ENCODE results near the gene MDGA2.

Gene MDGA2

DNA sequence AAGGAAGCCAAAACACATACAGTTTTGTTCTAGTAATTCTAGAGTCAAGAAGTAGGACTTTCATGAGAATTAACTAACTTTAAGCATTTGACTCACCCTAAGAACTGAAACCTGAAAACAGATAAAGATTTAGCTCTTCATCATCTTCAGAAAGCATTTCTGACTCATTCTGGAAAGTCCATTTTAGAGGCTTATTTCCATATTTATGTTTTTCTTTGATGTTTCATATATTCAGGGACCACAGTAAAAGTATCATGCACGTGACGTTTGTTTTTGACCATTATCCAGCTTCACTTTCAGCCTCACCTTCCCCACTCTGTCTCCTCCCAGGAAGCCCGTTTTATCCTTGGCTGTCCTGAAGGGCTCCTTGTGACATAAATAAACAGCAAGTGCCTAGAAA lies 79.2 kb downstream of the MDGA2 start:
- WGBS: 86% methylated on average over 3 of the region's 3 CpGs
- DNase-seq: no peak

DNA sequence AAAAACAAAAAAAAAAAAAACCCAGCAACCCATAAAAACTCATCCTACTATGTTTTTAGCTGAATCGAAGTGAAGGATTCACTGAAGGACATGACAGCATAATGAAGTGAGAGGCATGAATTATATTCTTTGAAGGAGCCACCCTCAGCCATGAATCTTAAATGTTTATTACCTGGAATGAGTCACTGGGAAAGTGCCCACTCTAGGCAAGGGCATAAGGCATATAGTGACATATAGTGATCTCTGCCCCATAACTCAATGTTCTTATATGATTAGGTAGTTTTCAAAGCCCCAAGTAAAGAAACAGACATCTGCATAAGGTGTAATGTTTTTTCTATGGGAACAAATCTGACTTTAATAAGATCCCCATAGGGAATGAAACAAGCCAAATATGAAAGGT lies 79.9 kb downstream of the MDGA2 start:
- H3K36me3 ChIP-seq (ENCODE audit: control insufficient read depth in 1 of 2, insufficient read depth in 2 of 2, low read depth in 1 of 2, low read length in 2 of 2): no peaks in the 10 kb centered on the region
- no peak for DNase-seq
- no peak overlapping the region for H2AK5ac ChIP-seq (ENCODE audit: low read length, severe bottlenecking)
- H3K4me1 ChIP-seq (ENCODE audit: control insufficient read depth, insufficient read depth, low read depth, low read length): no peaks in the 10 kb centered on the region
- no peak overlapping the region for H4K8ac ChIP-seq (ENCODE audit: low read length)
- no peaks in the 10 kb centered on the region for H3K27me3 ChIP-seq (ENCODE audit: control insufficient read depth in 1 of 2, insufficient read depth in 1 of 2, low read length in 2 of 2)
- no peak overlapping the region for H2AFZ ChIP-seq (ENCODE audit: low read depth, low read length)
- H2BK5ac ChIP-seq (ENCODE audit: low read depth, low read length, poor library complexity, severe bottlenecking): no peak overlapping the region
- no peak overlapping the region for H2BK12ac ChIP-seq (ENCODE audit: low read length in 2 of 2)
- no peak overlapping the region for H3K18ac ChIP-seq (ENCODE audit: low read depth in 1 of 2, low read length in 2 of 2)
- no peak overlapping the region for H3K27ac ChIP-seq (ENCODE audit: low read length, poor library complexity, severe bottlenecking)
- no peak overlapping the region for H3K4ac ChIP-seq (ENCODE audit: low read depth in 1 of 2, low read length in 2 of 2)
- H3K23ac ChIP-seq (ENCODE audit: low read length in 2 of 2): no peak overlapping the region
- H3K4me2 ChIP-seq (ENCODE audit: low read length, poor library complexity, severe bottlenecking): no peak overlapping the region
- no peak overlapping the region for H2BK120ac ChIP-seq (ENCODE audit: low read depth, low read length)
- H3K9ac ChIP-seq (ENCODE audit: low read length): no peak overlapping the region
- no peak overlapping the region for H2BK15ac ChIP-seq (ENCODE audit: low read depth, poor library complexity, severe bottlenecking)
- no peak overlapping the region for H3K4me3 ChIP-seq (ENCODE audit: insufficient read depth in 1 of 2, low read depth in 1 of 2, low read length in 2 of 2)
- H3K14ac ChIP-seq (ENCODE audit: low read length in 2 of 2): no peak overlapping the region
- WGBS: 60% methylated on average over 1 of the region's 1 CpG
- H3K79me1 ChIP-seq (replicated peaks; ENCODE audit: low read length, poor library complexity, severe bottlenecking): no peaks in the 10 kb centered on the region
- H3K9me3 ChIP-seq (ENCODE audit: control insufficient read depth, low read length): no peaks in the 10 kb centered on the region
- no peak overlapping the region for H4K91ac ChIP-seq (ENCODE audit: low read length)

More for the DNA sequence above, 79.2 kb downstream of the MDGA2 start:
- Histone ChIP-seq H4K8ac (ENCODE audit: low read length) (no peak overlapping the region), H2AFZ (ENCODE audit: low read depth, low read length) (no peak overlapping the region), H4K91ac (ENCODE audit: low read length) (no peak overlapping the region), H2BK12ac (ENCODE audit: low read length in 2 of 2) (no peak overlapping the region), H3K27ac (ENCODE audit: low read length, poor library complexity, severe bottlenecking) (no peak overlapping the region), H3K79me1 (replicated peaks; ENCODE audit: low read length, poor library complexity, severe bottlenecking) (no peaks in the 10 kb centered on the region), H3K23ac (ENCODE audit: low read length in 2 of 2) (no peak overlapping the region), H3K9me3 (ENCODE audit: control insufficient read depth, low read length) (no peaks in the 10 kb centered on the region), H3K27me3 (ENCODE audit: control insufficient read depth in 1 of 2, insufficient read depth in 1 of 2, low read length in 2 of 2) (no peaks in the 10 kb centered on the region), H3K4me1 (ENCODE audit: control insufficient read depth, insufficient read depth, low read depth, low read length) (no peaks in the 10 kb centered on the region), H2AK5ac (ENCODE audit: low read length, severe bottlenecking) (no peak overlapping the region), H3K14ac (ENCODE audit: low read length in 2 of 2) (no peak overlapping the region), H3K4me2 (ENCODE audit: low read length, poor library complexity, severe bottlenecking) (no peak overlapping the region), H2BK5ac (ENCODE audit: low read depth, low read length, poor library complexity, severe bottlenecking) (no peak overlapping the region), H3K9ac (ENCODE audit: low read length) (no peak overlapping the region), H3K4me3 (ENCODE audit: insufficient read depth in 1 of 2, low read depth in 1 of 2, low read length in 2 of 2) (no peak overlapping the region), H2BK120ac (ENCODE audit: low read depth, low read length) (no peak overlapping the region), H3K36me3 (ENCODE audit: control insufficient read depth in 1 of 2, insufficient read depth in 2 of 2, low read depth in 1 of 2, low read length in 2 of 2) (no peaks in the 10 kb centered on the region), H2BK15ac (ENCODE audit: low read depth, poor library complexity, severe bottlenecking) (no peak overlapping the region), H3K4ac (ENCODE audit: low read depth in 1 of 2, low read length in 2 of 2) (no peak overlapping the region), H3K18ac (ENCODE audit: low read depth in 1 of 2, low read length in 2 of 2) (no peak overlapping the region)

DNA sequence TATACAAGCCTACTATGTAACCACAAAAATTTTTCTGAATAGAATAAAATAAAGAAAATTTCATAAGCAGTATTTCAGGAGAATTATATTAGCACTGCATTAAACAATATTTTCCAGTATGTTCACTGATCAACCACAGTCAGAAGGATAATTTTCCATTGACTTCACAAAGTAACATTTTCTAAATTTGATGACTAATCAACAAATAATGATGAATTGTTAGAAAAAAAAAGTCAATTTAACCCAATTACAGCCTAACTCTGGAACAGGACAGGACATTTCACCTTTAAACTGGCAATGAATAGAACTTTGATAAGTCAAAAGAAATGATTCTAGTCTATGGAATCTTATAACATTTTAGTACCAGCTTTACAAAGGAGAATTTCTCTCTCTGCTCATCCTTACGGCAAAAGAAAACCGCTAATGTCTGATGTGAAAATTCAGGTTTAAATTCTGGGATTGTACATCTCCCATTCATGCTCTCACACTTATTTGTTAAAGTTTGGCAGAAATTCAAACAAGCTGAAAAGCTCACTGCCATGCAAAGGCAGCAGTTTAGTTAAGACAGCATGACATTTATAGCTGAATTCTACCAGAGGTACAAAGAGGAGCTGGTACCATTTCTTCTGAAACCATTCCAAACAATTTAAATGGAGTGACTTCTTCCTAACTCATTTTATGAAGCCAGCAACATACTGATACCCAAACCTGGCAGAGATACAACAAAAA lies 84.5 kb downstream of the MDGA2 start:
- Histone ChIP-seq H3K79me1 (replicated peaks; ENCODE audit: low read length, poor library complexity, severe bottlenecking) (no peaks in the 10 kb centered on the region), H3K9ac (ENCODE audit: low read length) (no peak overlapping the region), H3K23ac (ENCODE audit: low read length in 2 of 2) (no peak overlapping the region), H3K18ac (ENCODE audit: low read depth in 1 of 2, low read length in 2 of 2) (no peak overlapping the region), H3K4me2 (ENCODE audit: low read length, poor library complexity, severe bottlenecking) (no peak overlapping the region), H2BK15ac (ENCODE audit: low read depth, poor library complexity, severe bottlenecking) (no peak overlapping the region), H3K4me1 (ENCODE audit: control insufficient read depth, insufficient read depth, low read depth, low read length) (no peaks in the 10 kb centered on the region), H2BK12ac (ENCODE audit: low read length in 2 of 2) (no peak overlapping the region), H4K91ac (ENCODE audit: low read length) (no peak overlapping the region), H3K4ac (ENCODE audit: low read depth in 1 of 2, low read length in 2 of 2) (no peak overlapping the region), H2AFZ (ENCODE audit: low read depth, low read length) (no peak overlapping the region), H2BK5ac (ENCODE audit: low read depth, low read length, poor library complexity, severe bottlenecking) (no peak overlapping the region), H3K27ac (ENCODE audit: low read length, poor library complexity, severe bottlenecking) (no peak overlapping the region), H3K27me3 (ENCODE audit: control insufficient read depth in 1 of 2, insufficient read depth in 1 of 2, low read length in 2 of 2) (no peaks in the 10 kb centered on the region), H3K9me3 (ENCODE audit: control insufficient read depth, low read length) (peaks cover 9% of the 10 kb centered on the region), H4K8ac (ENCODE audit: low read length) (no peak overlapping the region), H3K14ac (ENCODE audit: low read length in 2 of 2) (no peak overlapping the region), H3K36me3 (ENCODE audit: control insufficient read depth in 1 of 2, insufficient read depth in 2 of 2, low read depth in 1 of 2, low read length in 2 of 2) (no peaks in the 10 kb centered on the region), H2BK120ac (ENCODE audit: low read depth, low read length) (no peak overlapping the region), H2AK5ac (ENCODE audit: low read length, severe bottlenecking) (no peak overlapping the region), H3K4me3 (ENCODE audit: insufficient read depth in 1 of 2, low read depth in 1 of 2, low read length in 2 of 2) (no peak overlapping the region)
- no peak for DNase-seq
- WGBS: 43% methylated on average over 2 of the region's 2 CpGs

DNA sequence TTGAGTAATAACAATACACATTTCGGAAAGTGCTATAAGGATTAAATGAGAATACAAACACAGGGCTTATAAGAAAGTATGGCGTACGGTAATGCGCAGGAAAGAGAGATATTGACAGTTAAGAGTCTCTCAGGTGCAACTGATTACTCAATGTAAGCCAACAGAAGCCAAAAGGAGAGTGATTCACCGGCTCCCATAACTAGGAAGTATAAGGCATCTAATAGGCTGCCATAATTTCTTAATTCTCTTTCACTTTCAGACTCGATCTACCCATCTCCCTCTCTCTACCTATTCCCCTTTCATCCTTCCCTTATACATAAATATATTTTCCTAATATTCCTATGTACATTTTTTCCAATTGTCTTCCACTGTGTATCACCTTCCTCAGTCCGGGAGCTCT lies 90.0 kb downstream of the MDGA2 start:
- Histone ChIP-seq H2BK12ac (ENCODE audit: low read length in 2 of 2) (no peak overlapping the region), H3K27me3 (ENCODE audit: control insufficient read depth in 1 of 2, insufficient read depth in 1 of 2, low read length in 2 of 2) (no peaks in the 10 kb centered on the region), H3K14ac (ENCODE audit: low read length in 2 of 2) (no peak overlapping the region), H3K4me3 (ENCODE audit: insufficient read depth in 1 of 2, low read depth in 1 of 2, low read length in 2 of 2) (no peak overlapping the region), H3K23ac (ENCODE audit: low read length in 2 of 2) (no peak overlapping the region), H4K91ac (ENCODE audit: low read length) (no peak overlapping the region), H3K4me1 (ENCODE audit: control insufficient read depth, insufficient read depth, low read depth, low read length) (no peaks in the 10 kb centered on the region), H3K4me2 (ENCODE audit: low read length, poor library complexity, severe bottlenecking) (no peak overlapping the region), H3K79me1 (replicated peaks; ENCODE audit: low read length, poor library complexity, severe bottlenecking) (no peaks in the 10 kb centered on the region), H3K18ac (ENCODE audit: low read depth in 1 of 2, low read length in 2 of 2) (no peak overlapping the region), H4K8ac (ENCODE audit: low read length) (no peak overlapping the region), H3K9me3 (ENCODE audit: control insufficient read depth, low read length) (peaks cover 9% of the 10 kb centered on the region), H3K9ac (ENCODE audit: low read length) (no peak overlapping the region), H2AFZ (ENCODE audit: low read depth, low read length) (no peak overlapping the region), H2BK120ac (ENCODE audit: low read depth, low read length) (no peak overlapping the region), H2BK15ac (ENCODE audit: low read depth, poor library complexity, severe bottlenecking) (no peak overlapping the region), H2BK5ac (ENCODE audit: low read depth, low read length, poor library complexity, severe bottlenecking) (no peak overlapping the region), H3K4ac (ENCODE audit: low read depth in 1 of 2, low read length in 2 of 2) (no peak overlapping the region), H3K27ac (ENCODE audit: low read length, poor library complexity, severe bottlenecking) (no peak overlapping the region), H3K36me3 (ENCODE audit: control insufficient read depth in 1 of 2, insufficient read depth in 2 of 2, low read depth in 1 of 2, low read length in 2 of 2) (no peaks in the 10 kb centered on the region), H2AK5ac (ENCODE audit: low read length, severe bottlenecking) (no peak overlapping the region)
- DNase-seq: no peak
- 94% methylated on average over 7 of the region's 7 CpGs for WGBS
